IMR-90 (cell line): ENCODE results near the gene CUX1. TPM values are rescaled to one million over a fixed set of nuclear protein-coding genes. Genes with fewer than 3 reads are reported as not detected.

ENCODE experiments used
- ATAC-seq: fragments of 200-7000 bp; cut with Tn5 transposase; 2 replicates; pipeline ENCODE4 v1.9.1; 2020; ENCODE audit warnings: low read depth, mild to moderate bottlenecking, moderate library complexity
- BruUV-seq: library from RNA; stranded (reverse); fragments of 400-500 nt; replicated peaks from 2 replicates; lab custom pipeline; 2021; lab: Mats Ljungman, UMichigan
- CTCF ChIA-PET: fragments of 300-600 bp; formaldehyde crosslinking; extraction: SDS; loops from one replicate; lab custom pipeline; 2021; ENCODE audit warnings: antibody characterized with exemption; lab: Yijun Ruan, JAX
- POLR2A ChIA-PET: fragments of 300-600 bp; sonication (Branson Sonifier 250); formaldehyde crosslinking; loops from one replicate; lab custom pipeline; 2022; ENCODE audit warnings: antibody characterized with exemption; ENCODE audit not compliant: unreplicated experiment; lab: Charles Lee
- DNase-seq: peaks from one replicate; pipeline ENCODE4 v3.0.0; 2013
- H2AFZ ChIP-seq: replicated peaks from 2 replicates; pipeline ENCODE3; 2013; ENCODE audit warnings: low read length, mild to moderate bottlenecking; ENCODE audit not compliant: poor library complexity
- H2AK5ac ChIP-seq: 2 replicates; pipeline ENCODE4 v1.6.1; 2013; ENCODE audit warnings: low read depth, low read length, inconsistent platforms
- H2AK9ac ChIP-seq: replicated peaks from 2 replicates; pipeline ENCODE3; 2013; ENCODE audit warnings: mild to moderate bottlenecking, low read depth, low read length, moderate library complexity; ENCODE audit not compliant: poor library complexity
- H2BK120ac ChIP-seq: 2 replicates; pipeline ENCODE4 v1.6.1; 2013; ENCODE audit warnings: low read depth, low read length, inconsistent platforms
- H2BK15ac ChIP-seq: 3 replicates; pipeline ENCODE4 v1.6.1; 2013; ENCODE audit warnings: low read depth, low read length, inconsistent platforms
- H2BK20ac ChIP-seq: 2 replicates; pipeline ENCODE4 v1.6.1; 2013; ENCODE audit warnings: low read depth, mild to moderate bottlenecking, inconsistent platforms, low read length, moderate library complexity
- H2BK5ac ChIP-seq: 2 replicates; pipeline ENCODE4 v1.6.1; 2013; ENCODE audit warnings: mild to moderate bottlenecking, low read depth, low read length, inconsistent platforms; ENCODE audit not compliant: poor library complexity, severe bottlenecking
- H3K14ac ChIP-seq: replicated peaks from 2 replicates; pipeline ENCODE4 v1.6.1; 2013; ENCODE audit warnings: low read depth, low read length, inconsistent platforms
- H3K18ac ChIP-seq: 2 replicates; pipeline ENCODE4 v1.6.1; 2013; ENCODE audit warnings: low read depth, low read length, control low read depth
- H3K23ac ChIP-seq: 2 replicates; pipeline ENCODE4 v1.6.1; 2013; ENCODE audit warnings: low read depth, low read length, inconsistent platforms
- H3K27ac ChIP-seq: 2 replicates; pipeline ENCODE4 v1.5.1; 2013; ENCODE audit warnings: mild to moderate bottlenecking, control low read depth, low read length; ENCODE audit not compliant: insufficient read depth
- H3K27me3 ChIP-seq: 2 replicates; pipeline ENCODE4 v1.6.1; 2013; ENCODE audit warnings: low read length; ENCODE audit not compliant: control insufficient read depth, insufficient read depth
- H3K36me3 ChIP-seq: 2 replicates; pipeline ENCODE4 v1.6.1; 2013; ENCODE audit warnings: low read length, mixed read lengths; ENCODE audit not compliant: control insufficient read depth, insufficient read depth
- H3K4ac ChIP-seq: 2 replicates; pipeline ENCODE4 v1.6.1; 2013; ENCODE audit warnings: low read depth, low read length, inconsistent platforms
- H3K4me1 ChIP-seq: 2 replicates; pipeline ENCODE4 v1.6.1; 2013; ENCODE audit warnings: low read length, mixed read lengths; ENCODE audit not compliant: control insufficient read depth, insufficient read depth
- H3K4me2 ChIP-seq: 2 replicates; pipeline ENCODE4 v1.6.1; 2013; ENCODE audit warnings: low read depth, mild to moderate bottlenecking, control low read depth, low read length, moderate library complexity
- H3K4me3 ChIP-seq: 2 replicates; pipeline ENCODE4 v1.5.1; 2013; ENCODE audit warnings: low read depth, mild to moderate bottlenecking, control low read depth, low read length, moderate library complexity; ENCODE audit not compliant: insufficient read depth
- H3K56ac ChIP-seq: 2 replicates; pipeline ENCODE4 v1.6.1; 2013; ENCODE audit warnings: low read length, inconsistent platforms; ENCODE audit not compliant: insufficient read depth; ENCODE audit errors: extremely low read depth
- H3K79me1 ChIP-seq, 2 experiments: 2 replicates each; pipeline ENCODE4 v1.6.1; 2013; ENCODE audit warnings: low read length in 2 of 2, inconsistent platforms in 1 of 2, low read depth in 1 of 2
- H3K9ac ChIP-seq: 2 replicates; pipeline ENCODE4 v1.6.1; 2013; ENCODE audit warnings: low read depth, low read length, control low read depth
- H3K9me1 ChIP-seq: 2 replicates; pipeline ENCODE4 v1.6.1; 2013; ENCODE audit warnings: low read length, inconsistent platforms; ENCODE audit not compliant: insufficient read depth
- H3K9me3 ChIP-seq: 2 replicates; pipeline ENCODE4 v1.6.1; 2013; ENCODE audit warnings: low read length; ENCODE audit not compliant: control insufficient read depth, insufficient read depth
- H4K20me1 ChIP-seq: 2 replicates; pipeline ENCODE4 v1.6.1; 2013; ENCODE audit warnings: low read length, inconsistent platforms; ENCODE audit not compliant: insufficient read depth
- H4K5ac ChIP-seq: 2 replicates; pipeline ENCODE4 v1.6.1; 2013; ENCODE audit warnings: mild to moderate bottlenecking, low read depth, low read length, control low read depth
- H4K8ac ChIP-seq, 2 experiments: 2 replicates each; pipeline ENCODE4 v1.6.1; 2013; ENCODE audit warnings: low read depth in 2 of 2, low read length in 2 of 2, control low read depth in 1 of 2, inconsistent platforms in 1 of 2
- H4K91ac ChIP-seq: 2 replicates; pipeline ENCODE4 v1.6.1; 2013; ENCODE audit warnings: low read depth, low read length, inconsistent platforms; ENCODE audit not compliant: insufficient read depth
- BHLHE40 ChIP-seq: fragments of 150-350 bp; IDR thresholded peaks from 2 replicates; pipeline ENCODE4 v1.6.1; 2016; ENCODE audit warnings: mild to moderate bottlenecking, low read depth, low read length
- CEBPB ChIP-seq: IDR thresholded peaks from 2 replicates; pipeline ENCODE4 v1.6.1; 2012; ENCODE audit warnings: low read depth, low read length, improper control_type of control experiment
- CHD1 ChIP-seq: IDR thresholded peaks from 2 replicates; pipeline ENCODE4 v1.6.1; 2012; ENCODE audit warnings: low read depth, low read length, improper control_type of control experiment
- MAFK ChIP-seq: IDR thresholded peaks from 2 replicates; pipeline ENCODE4 v1.6.1; 2012; ENCODE audit warnings: low read depth, low read length, improper control_type of control experiment
- MXI1 ChIP-seq: IDR thresholded peaks from 2 replicates; pipeline ENCODE4 v1.6.1; 2012; ENCODE audit warnings: low read depth, mild to moderate bottlenecking, low read length, moderate library complexity, borderline replicate concordance
- RAD21 ChIP-seq: IDR thresholded peaks from 2 replicates; pipeline ENCODE4 v1.6.1; 2012; ENCODE audit warnings: low read length, improper control_type of control experiment
- RFX5 ChIP-seq: IDR thresholded peaks from 2 replicates; pipeline ENCODE4 v1.8.0; 2012; ENCODE audit warnings: low read depth, mild to moderate bottlenecking, low read length, moderate library complexity
- WGBS, 2 experiments: methylation state at CpG; one replicate each; pipeline versions ENCODE4 v1.1.5 to v1.1.7; 2013; ENCODE audit warnings: missing lambda C conversion rate in 2 of 2; ENCODE audit not compliant: insufficient read length in 1 of 2; ENCODE audit errors: extremely low coverage in 2 of 2; 5-methylcytosine and 5-hydroxymethylcytosine counted together
- dilution Hi-C: fragments of 300-500 bp; cut with HindIII; formaldehyde crosslinking; loops from one replicate; pipeline ENCODE4 v1.14.3; 2018; ENCODE audit warnings: low sequenced_read_pairs; ENCODE audit not compliant: unreplicated experiment
- in situ Hi-C: fragments of 300-500 bp; cut with MboI; formaldehyde crosslinking; loops from 3 replicates; pipeline ENCODE4 v1.14.3; 2019; ENCODE audit warnings: low sequenced_read_pairs, inconsistent platforms, mixed read lengths
- intact Hi-C: fragments of 100-400 bp; cut with micrococcal nuclease; formaldehyde crosslinking; loops from 2 replicates; pipeline ENCODE4 v1.10.0; 2022
- polyA plus RNA-seq, 3 experiments: library from polyadenylated mRNA; depleted of rRNA; stranded (reverse); fragments of >200 nt; gene quantifications; 2 replicates each; pipeline ENCODE4 v1.2.3, GENCODE V29; 2012; ENCODE audit warnings: low replicate concordance in 1 of 3
- total RNA-seq: library from RNA; depleted of rRNA; stranded (reverse); fragments of >200 nt; gene quantifications from 2 replicates; pipeline ENCODE4 v1.2.3, GENCODE V29; 2012
- TF ChIP-seq, protein P1 (sequence below): fragments of 150-350 bp; IDR thresholded peaks from 2 replicates; pipeline ENCODE4 v1.6.1; 2017; ENCODE audit warnings: mild to moderate bottlenecking, antibody characterized with exemption, low read length, low read depth

The CUX1 gene
- total and polyA plus RNA-seq, 2 of the 4 experiments (the other 2 are of a cell fraction), result 19.7 to 46.4 TPM

DNA sequence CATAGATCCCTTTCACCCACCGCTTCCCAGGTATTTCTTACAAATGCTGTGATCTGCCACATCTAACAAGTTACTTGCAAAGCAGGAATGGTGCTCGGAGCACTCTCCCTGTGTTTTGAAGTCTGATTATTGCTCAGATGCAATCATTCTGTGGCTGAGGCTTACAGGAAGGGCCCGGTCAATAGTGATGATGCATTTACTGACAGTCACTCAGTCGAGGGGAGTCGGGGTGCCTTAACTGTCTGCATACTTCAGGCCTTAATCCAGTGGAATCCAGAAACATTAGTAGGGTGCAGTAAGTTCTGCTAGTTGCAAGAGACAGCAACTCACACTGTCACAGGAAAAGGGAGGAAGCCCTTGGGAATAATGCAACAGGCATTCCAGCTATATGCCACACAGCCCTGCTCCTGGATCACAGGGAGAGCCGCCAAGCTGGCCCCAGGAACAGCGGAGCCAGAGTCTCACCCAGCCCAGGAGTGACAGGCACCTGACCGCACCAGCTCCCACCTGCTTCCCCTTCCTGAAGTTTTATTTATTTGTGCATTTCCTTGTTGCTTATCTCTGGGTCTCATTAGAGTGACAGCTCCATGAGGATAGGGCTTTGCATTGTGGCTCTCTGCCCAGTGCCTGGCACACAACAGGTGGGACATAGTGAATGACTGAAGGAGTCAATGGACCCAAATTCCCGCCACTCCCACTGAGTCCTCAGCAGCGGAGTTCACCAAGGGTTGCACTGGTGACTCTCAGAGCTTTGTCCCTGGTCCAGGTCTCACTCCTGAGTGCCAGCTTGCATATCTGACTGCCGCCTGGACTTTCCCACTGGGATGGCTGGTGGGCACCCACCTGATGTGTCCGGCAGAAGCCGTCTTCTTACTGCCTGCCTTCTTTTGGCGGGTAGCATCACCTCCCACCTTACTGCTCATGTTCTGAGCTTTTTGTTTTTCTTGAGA, 256.8 kb downstream of the CUX1 start:
- Histone ChIP-seq H2BK20ac (no peak overlapping the region), H3K56ac (no peak overlapping the region), H3K18ac (no peak overlapping the region), H3K4me2 (no peak overlapping the region), H3K9ac (no peak overlapping the region), H4K5ac (no peak overlapping the region), H2AFZ (no peak overlapping the region), H3K27ac (no peak overlapping the region), H3K79me1 (peaks cover 8 to 25% of the 10 kb centered on the region in 2 experiments), H3K4me1 (peaks cover 2% of the 10 kb centered on the region; the same call in 1 of the 2 replicates), H2AK9ac (no peak overlapping the region), H3K9me3 (peaks cover 9% of the 10 kb centered on the region), H2BK15ac (no peak overlapping the region), H3K4me3 (no peak overlapping the region), H3K27me3 (no peaks in the 10 kb centered on the region), H3K14ac (no peak overlapping the region), H2AK5ac (no peak overlapping the region), H2BK5ac (peak overlapping the region; percentile 49), H4K91ac (no peak overlapping the region), H4K8ac (no peak overlapping the region), H3K23ac (no peak overlapping the region), H3K36me3 (peaks cover 29% of the 10 kb centered on the region), H3K4ac (no peak overlapping the region), H3K9me1 (peaks cover 7% of the 10 kb centered on the region), H4K20me1 (no peaks in the 10 kb centered on the region; the same call in 1 of the 2 replicates), H2BK120ac (no peak overlapping the region)
- POLR2A ChIA-PET, result no interaction called here
- BruUV-seq, result no TSS peak
- intact Hi-C loops (no loop called here), in situ Hi-C loops (no loop called here), dilution Hi-C loops (no loop called here)
- 100% methylated on average over 2 of the region's 14 CpGs; no CpG with 5 or more reads in 1 of the 2 experiments for WGBS, 2 experiments
- TF ChIP-seq CHD1 (no peak), MXI1 (no peak), BHLHE40 (no peak), RFX5 (no peak), CEBPB (no peak), MAFK (no peak), RAD21 (no peak)
- TF ChIP-seq, protein P1, sequence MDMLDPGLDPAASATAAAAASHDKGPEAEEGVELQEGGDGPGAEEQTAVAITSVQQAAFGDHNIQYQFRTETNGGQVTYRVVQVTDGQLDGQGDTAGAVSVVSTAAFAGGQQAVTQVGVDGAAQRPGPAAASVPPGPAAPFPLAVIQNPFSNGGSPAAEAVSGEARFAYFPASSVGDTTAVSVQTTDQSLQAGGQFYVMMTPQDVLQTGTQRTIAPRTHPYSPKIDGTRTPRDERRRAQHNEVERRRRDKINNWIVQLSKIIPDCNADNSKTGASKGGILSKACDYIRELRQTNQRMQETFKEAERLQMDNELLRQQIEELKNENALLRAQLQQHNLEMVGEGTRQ, result no peak
- peak; percentile 56 for DNase-seq
- CTCF ChIA-PET, result interaction anchor here (0.7 kb wide), 1 partner anchor 26 kb away, joined by 3 read pairs; no protein-coding TSS in a partner anchor
- peak; percentile 72 for ATAC-seq
